SH-SY5Y (cell line): ENCODE measurements around the gene TSHR.

Source experiments
- GATA2 ChIP-seq: IDR thresholded peaks from 2 replicates; pipeline ENCODE4 v1.6.1; 2011; ENCODE audit warnings: mild to moderate bottlenecking, low read depth, low read length
- GATA3 ChIP-seq: IDR thresholded peaks from 2 replicates; pipeline ENCODE4 v1.6.1; 2011; ENCODE audit warnings: low read depth, mild to moderate bottlenecking, low read length, moderate library complexity

The TSHR gene

GRCh38 chr14:81192594-81192993 lies 237.2 kb downstream of the TSHR start:
- TF ChIP-seq GATA3 (no peak), GATA2 (no peak)

- no peak for TF ChIP-seq GATA3
- TF ChIP-seq GATA2, result no peak
These were observed 238.7 kb downstream of the TSHR start for GRCh38 chr14:81193924-81194633.
